ENCODE results near the gene SOCS1. TPM values are rescaled to one million over a fixed set of nuclear protein-coding genes. Genes with fewer than 3 reads are reported as not detected.
A peak's percentile ranks its signal among the peaks of the same experiment; 100 is the strongest.

The SOCS1 gene
- total RNA-seq, 3 donors from 2014 or later (not counting 1 experiment from before 2014, with no cell fraction given): 21.7 to 74.7 (median 27.2) TPM

DNA sequence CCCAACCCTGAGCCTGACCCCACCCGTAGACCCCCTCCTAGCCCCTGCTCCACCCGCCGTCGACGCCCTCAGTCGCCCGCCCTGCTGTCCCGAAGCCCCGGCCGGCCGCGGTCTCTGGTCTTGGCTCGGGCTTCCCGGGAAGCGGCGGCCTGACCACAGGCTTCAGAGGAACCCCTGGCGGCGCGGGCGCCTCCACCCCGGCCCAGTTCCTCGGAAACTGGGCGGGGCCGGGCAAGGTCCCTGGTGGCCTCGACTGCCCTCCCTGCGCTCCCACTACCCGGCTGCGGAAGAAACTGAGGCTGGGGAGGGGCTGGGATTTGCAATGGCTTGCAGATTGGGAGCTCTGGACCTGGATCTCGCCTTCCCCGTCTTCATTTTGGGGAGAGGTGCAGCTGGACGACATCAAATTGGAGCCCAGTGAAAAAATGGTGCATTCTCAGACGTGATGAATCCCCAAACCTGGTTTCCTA is 692 bp upstream of the SOCS1 start:
- Mint-ChIP-seq H3K36me3 (no peaks in the 10 kb centered on the region), H3K9me3 (no peaks in the 10 kb centered on the region), H3K27me3 (ENCODE audit: low read depth in 2 of 2) (no peaks in the 10 kb centered on the region), H3K27ac (peak overlapping the region; percentile 93 to 96), H3K4me3 (peak overlapping the region; percentile 98), H3K4me1 (peaks cover 38 to 50% of the 10 kb centered on the region in 2 donors)
- Histone ChIP-seq H3K4me3 (ENCODE audit: low read length) (peak overlapping the region; percentile 73), H3K27me3 (ENCODE audit: control insufficient read depth, insufficient read depth, low read length) (no peaks in the 10 kb centered on the region), H3K4me1 (ENCODE audit: control insufficient read depth, insufficient read depth, low read length) (peaks cover 59% of the 10 kb centered on the region), H3K36me3 (ENCODE audit: control insufficient read depth, insufficient read depth, low read length) (peaks cover 3% of the 10 kb centered on the region), H3K9me3 (ENCODE audit: control insufficient read depth, insufficient read depth, low read length) (no peaks in the 10 kb centered on the region), H3K27ac (ENCODE audit: low read length) (peak overlapping the region; percentile 87)
- peak in 1 of 2 donors; percentile 55 for DNase-seq
- WGBS (ENCODE audit: insufficient coverage): 1% methylated on average over 32 of the region's 32 CpGs
- ATAC-seq: no peak
- intact Hi-C loops (cut with micrococcal nuclease): loop anchor here (1.0 to 10.0 kb wide), 3 partner anchors 142 to 285 kb away; no protein-coding TSS in a partner anchor
- TF ChIP-seq, protein P1, sequence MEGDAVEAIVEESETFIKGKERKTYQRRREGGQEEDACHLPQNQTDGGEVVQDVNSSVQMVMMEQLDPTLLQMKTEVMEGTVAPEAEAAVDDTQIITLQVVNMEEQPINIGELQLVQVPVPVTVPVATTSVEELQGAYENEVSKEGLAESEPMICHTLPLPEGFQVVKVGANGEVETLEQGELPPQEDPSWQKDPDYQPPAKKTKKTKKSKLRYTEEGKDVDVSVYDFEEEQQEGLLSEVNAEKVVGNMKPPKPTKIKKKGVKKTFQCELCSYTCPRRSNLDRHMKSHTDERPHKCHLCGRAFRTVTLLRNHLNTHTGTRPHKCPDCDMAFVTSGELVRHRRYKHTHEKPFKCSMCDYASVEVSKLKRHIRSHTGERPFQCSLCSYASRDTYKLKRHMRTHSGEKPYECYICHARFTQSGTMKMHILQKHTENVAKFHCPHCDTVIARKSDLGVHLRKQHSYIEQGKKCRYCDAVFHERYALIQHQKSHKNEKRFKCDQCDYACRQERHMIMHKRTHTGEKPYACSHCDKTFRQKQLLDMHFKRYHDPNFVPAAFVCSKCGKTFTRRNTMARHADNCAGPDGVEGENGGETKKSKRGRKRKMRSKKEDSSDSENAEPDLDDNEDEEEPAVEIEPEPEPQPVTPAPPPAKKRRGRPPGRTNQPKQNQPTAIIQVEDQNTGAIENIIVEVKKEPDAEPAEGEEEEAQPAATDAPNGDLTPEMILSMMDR (IDR thresholded peaks at IDR 0.05): no peak

DNA sequence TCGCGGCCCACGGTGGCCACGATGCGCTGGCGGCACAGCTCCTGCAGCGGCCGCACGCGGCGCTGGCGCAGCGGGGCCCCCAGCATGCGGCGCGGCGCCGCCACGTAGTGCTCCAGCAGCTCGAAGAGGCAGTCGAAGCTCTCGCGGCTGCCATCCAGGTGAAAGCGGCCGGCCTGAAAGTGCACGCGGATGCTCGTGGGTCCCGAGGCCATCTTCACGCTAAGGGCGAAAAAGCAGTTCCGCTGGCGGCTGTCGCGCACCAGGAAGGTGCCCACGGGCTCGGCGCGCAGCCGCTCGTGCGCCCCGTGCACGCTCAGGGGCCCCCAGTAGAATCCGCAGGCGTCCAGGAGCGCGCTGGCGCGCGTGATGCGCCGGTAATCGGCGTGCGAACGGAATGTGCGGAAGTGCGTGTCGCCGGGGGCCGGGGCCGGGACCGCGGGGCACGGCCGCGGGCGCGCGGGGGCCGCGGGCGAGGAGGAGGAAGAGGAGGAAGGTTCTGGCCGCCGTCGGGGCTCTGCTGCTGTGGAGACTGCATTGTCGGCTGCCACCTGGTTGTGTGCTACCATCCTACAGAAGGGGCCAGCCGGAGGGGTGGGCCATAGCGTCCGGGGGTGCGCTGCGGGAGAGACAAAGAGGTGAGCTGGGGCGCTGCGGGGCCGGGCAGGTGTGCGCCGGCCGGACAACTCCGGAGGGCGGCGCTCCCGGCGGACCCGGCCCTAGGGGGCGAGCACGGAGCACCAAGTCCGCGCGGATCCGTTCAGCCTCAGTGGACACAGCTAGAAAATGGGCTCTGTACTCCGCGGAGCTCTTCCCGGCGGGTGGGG is 879 bp downstream of the SOCS1 start:
- Histone ChIP-seq H3K9me3 (ENCODE audit: control insufficient read depth, insufficient read depth, low read length) (no peaks in the 10 kb centered on the region), H3K4me1 (ENCODE audit: control insufficient read depth, insufficient read depth, low read length) (peaks cover 66% of the 10 kb centered on the region), H3K4me3 (ENCODE audit: low read length) (peak overlapping the region; percentile 49), H3K27me3 (ENCODE audit: control insufficient read depth, insufficient read depth, low read length) (no peaks in the 10 kb centered on the region), H3K36me3 (ENCODE audit: control insufficient read depth, insufficient read depth, low read length) (peaks cover 5% of the 10 kb centered on the region), H3K27ac (ENCODE audit: low read length) (peak overlapping the region; percentile 52)
- Mint-ChIP-seq H3K4me1 (peaks cover 45 to 61% of the 10 kb centered on the region in 2 donors), H3K27me3 (ENCODE audit: low read depth in 2 of 2) (no peaks in the 10 kb centered on the region), H3K27ac (peak overlapping the region; percentile 57 to 96), H3K9me3 (no peaks in the 10 kb centered on the region), H3K36me3 (no peaks in the 10 kb centered on the region), H3K4me3 (peak overlapping the region; percentile 82)
- ATAC-seq (peak; percentile 9 to 25 (median 15)), DNase-seq (peak; percentile 60 to 89)
- WGBS (ENCODE audit: insufficient coverage): 1% methylated on average over 105 of the region's 105 CpGs
- TF ChIP-seq, protein P1 (IDR thresholded peaks at IDR 0.05): no peak
- intact Hi-C loops (cut with micrococcal nuclease): loop anchor here (5.0 to 10.0 kb wide), 2 partner anchors 140 to 307 kb away; no protein-coding TSS in a partner anchor

DNA sequence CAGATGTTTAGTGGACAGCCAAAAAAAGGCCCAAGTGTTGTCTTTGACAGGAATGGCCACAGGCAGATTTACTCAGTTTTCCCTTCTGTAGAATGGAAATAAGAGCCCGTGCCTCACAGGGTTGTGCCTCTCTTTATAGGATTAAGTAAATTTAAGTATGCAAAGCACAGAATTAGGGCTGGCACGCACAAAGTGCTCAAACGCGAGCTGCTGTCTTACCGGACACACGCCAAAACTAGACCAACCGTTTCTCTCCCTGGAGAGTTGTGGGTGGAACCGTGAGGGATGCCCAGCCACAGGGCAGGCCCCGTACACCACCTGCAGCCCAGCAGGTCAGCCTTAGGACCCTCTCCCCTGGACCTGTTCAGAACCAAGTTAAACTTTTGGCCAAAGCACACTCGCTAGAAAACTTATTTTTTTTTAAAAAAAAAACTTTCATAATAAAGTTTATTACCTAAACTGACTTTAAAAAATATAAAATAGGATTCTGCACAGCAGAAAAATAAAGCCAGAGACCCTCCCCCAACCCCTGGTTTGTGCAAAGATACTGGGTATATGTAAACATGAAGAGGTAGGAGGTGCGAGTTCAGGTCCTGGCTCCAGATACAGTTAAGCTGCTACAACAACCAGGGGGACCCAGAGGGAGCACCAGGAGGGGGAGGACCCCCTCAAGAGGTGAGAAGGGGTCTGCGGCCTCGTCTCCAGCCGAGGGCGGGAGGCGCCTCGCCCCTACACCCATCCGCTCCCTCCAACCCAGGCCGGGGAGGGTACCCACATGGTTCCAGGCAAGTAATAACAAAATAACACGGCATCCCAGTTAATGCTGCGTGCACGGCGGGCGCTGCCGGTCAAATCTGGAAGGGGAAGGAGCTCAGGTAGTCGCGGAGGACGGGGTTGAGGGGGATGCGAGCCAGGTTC is 1.8 kb downstream of the SOCS1 start:
- Histone ChIP-seq H3K4me1 (ENCODE audit: control insufficient read depth, insufficient read depth, low read length) (peaks cover 64% of the 10 kb centered on the region), H3K27ac (ENCODE audit: low read length) (peak overlapping the region; percentile 19), H3K4me3 (ENCODE audit: low read length) (peak overlapping the region; percentile 49), H3K27me3 (ENCODE audit: control insufficient read depth, insufficient read depth, low read length) (no peaks in the 10 kb centered on the region), H3K36me3 (ENCODE audit: control insufficient read depth, insufficient read depth, low read length) (peaks cover 5% of the 10 kb centered on the region), H3K9me3 (ENCODE audit: control insufficient read depth, insufficient read depth, low read length) (no peaks in the 10 kb centered on the region)
- TF ChIP-seq, protein P1 (IDR thresholded peaks at IDR 0.05): no peak
- peak in 1 of 2 donors; percentile 36 for DNase-seq
- ATAC-seq: no peak
- H3K9me3 Mint-ChIP-seq: no peaks in the 10 kb centered on the region
- intact Hi-C loops (cut with micrococcal nuclease): loop anchor here (2.0 to 10.0 kb wide), 3 partner anchors 19 to 308 kb away; no protein-coding TSS in a partner anchor
- peak overlapping the region; percentile 83 for H3K4me3 Mint-ChIP-seq
- H3K4me1 Mint-ChIP-seq: peaks cover 45 to 61% of the 10 kb centered on the region in 2 donors
- H3K36me3 Mint-ChIP-seq: no peaks in the 10 kb centered on the region
- H3K27ac Mint-ChIP-seq: peak overlapping the region; percentile 89 to 96
- H3K27me3 Mint-ChIP-seq (ENCODE audit: low read depth in 2 of 2): no peaks in the 10 kb centered on the region
- 37% methylated on average over 26 of the region's 29 CpGs for WGBS (ENCODE audit: insufficient coverage)
